ENCODE results near the gene HMGN1.

HMGN1 gene

DNA sequence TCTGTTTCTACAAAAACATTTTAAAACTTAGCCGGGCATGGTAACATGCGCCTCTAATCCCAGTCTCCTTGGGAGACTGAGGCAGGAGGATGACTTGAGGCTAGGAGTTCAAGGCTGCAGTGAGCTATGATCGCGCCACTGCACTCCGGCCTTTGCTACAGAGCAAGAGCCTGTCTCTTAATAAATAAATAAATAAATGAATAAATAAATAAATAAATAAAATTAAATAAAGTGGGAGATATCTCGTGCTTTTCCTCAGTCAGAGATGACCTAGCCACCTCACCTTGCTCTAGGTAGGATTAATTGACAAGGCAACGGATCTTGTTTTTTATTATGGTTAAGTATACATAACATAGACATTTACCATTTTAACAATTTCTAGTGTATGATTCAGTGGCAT lies 21.2 kb downstream of the HMGN1 start:
- H3K27ac ChIP-seq, result no peak overlapping the region
- TF ChIP-seq, protein P1, sequence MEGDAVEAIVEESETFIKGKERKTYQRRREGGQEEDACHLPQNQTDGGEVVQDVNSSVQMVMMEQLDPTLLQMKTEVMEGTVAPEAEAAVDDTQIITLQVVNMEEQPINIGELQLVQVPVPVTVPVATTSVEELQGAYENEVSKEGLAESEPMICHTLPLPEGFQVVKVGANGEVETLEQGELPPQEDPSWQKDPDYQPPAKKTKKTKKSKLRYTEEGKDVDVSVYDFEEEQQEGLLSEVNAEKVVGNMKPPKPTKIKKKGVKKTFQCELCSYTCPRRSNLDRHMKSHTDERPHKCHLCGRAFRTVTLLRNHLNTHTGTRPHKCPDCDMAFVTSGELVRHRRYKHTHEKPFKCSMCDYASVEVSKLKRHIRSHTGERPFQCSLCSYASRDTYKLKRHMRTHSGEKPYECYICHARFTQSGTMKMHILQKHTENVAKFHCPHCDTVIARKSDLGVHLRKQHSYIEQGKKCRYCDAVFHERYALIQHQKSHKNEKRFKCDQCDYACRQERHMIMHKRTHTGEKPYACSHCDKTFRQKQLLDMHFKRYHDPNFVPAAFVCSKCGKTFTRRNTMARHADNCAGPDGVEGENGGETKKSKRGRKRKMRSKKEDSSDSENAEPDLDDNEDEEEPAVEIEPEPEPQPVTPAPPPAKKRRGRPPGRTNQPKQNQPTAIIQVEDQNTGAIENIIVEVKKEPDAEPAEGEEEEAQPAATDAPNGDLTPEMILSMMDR (conservative IDR thresholded peaks at IDR 0.05), result no peak

DNA sequence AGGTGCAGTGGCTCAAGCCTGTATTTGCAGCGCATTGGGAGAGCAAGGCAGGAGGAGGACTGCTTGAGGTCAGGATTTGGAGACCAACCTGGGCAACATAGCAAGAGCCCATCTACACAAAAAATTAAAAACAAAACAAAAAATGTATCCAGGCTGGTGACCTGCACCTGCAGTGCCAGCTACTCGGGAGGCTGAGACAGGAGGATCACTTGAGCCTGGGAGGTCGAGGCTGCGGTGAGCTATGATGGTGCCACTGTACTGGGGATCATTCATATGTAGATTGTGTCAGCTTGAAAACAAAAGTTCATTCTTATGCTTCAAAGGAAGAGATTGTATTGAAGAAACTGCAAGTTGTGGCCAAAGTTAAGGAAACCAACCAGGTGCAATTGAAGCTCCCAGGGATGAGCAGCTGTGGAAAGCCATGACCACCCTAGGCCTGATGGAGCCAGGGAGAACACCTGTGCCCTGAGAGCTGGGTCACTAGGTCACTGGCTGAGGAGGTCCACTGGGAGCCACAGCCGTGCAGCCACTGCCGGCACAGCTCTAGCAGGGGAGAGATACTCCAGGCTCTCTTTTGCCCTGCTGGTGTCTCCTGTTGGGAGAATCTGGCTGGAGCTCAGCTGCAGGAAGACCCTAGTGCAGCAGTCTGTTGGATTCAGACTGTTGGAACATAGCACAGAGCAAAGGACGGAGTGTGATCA lies 22.1 kb downstream of the HMGN1 start:
- H3K27ac ChIP-seq, result no peak overlapping the region
- TF ChIP-seq, protein P1 (conservative IDR thresholded peaks at IDR 0.05), result no peak

DNA sequence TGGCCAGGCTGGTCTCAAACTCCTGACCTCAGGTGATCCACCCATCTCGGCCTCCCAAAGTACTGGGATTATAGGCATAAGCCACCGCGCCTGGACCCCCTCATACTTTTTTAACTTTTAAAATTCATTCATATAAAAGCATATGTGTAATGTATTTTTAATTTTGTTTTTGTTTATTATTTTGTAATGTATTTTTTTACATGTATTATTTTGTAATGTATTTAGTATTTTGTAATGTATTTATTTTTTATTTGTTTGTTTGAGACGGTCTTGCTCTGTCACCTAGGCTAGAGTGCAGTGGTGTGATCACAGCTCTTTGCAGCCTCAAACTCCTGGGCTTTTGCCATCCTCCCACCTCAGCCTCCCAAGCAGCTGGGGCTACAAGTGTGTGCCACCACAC lies 23.4 kb downstream of the HMGN1 start:
- TF ChIP-seq, protein P1 (conservative IDR thresholded peaks at IDR 0.05), result no peak
- H3K27ac ChIP-seq, result no peak overlapping the region

DNA sequence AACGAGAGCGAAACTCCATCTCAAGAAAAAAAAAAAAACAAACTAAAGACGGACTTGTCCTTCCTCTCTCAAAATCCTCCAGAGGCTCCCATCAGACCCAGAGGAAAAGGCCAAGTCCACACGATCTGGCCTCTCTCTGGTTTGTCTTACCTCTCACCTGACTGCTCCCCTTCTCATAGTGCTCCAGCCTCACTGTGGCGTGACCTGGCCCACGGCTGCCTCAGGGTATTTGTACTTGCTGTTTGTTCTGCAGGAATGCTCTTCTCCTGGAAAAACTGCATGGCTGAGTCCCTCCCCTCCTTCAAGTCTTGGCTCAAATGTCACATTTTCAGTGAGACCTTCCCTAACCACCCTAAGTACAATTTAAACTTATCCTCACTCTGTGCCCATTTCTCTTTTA lies 27.5 kb downstream of the HMGN1 start:
- no peak overlapping the region for H3K27ac ChIP-seq
- TF ChIP-seq, protein P1 (conservative IDR thresholded peaks at IDR 0.05), result no peak

DNA sequence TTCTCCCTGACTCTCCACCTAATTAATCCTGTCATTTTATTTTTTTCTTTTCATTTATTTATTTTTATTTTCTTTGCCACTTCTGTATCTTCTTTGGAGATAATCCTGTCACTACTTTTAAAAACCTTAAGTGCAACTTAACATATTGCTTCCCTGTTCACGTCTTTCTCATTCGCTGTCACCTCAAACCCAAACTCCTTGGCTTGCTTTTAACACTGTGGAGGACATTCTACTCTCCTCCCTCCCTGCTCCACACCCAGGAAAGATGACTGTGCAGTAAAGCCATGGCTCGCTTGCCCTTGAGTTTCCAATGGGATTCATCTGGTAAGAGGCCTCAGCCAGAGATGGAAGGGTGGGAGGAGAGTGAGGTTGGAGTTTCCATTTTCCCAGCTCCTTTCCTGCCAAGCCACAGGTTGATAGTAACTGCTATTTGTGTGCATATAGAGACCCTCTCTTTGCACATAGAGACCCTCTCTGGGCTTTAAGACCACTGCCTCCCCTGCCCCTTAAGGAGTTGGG lies 29.0 kb downstream of the HMGN1 start:
- TF ChIP-seq, protein P1 (conservative IDR thresholded peaks at IDR 0.05), result no peak
- H3K27ac ChIP-seq, result no peak overlapping the region

DNA sequence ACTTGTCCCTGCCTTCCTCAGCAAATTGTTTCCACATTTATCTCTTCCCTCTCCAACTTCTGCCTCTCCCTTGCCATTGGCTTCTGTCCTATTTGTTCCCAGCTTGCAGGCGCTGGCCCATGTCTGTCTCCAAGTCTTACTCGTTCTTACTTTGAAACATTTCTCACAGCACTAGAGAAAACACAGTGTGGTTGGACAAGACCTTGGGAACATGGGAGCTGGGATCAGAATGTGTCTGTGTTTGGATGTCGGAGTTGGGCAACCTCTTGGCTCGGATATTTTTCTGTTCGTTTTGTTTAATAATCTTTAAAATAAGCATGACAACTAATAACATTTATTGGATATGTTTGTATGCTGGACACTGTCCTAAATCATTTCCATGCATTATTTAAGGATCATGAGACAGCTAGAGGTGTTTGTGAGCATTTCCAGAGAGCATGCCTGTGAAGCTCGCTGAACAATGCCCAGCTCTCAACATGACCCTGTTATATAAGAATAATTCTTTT lies 29.6 kb downstream of the HMGN1 start:
- TF ChIP-seq, protein P1 (conservative IDR thresholded peaks at IDR 0.05), result no peak
- no peak overlapping the region for H3K27ac ChIP-seq

DNA sequence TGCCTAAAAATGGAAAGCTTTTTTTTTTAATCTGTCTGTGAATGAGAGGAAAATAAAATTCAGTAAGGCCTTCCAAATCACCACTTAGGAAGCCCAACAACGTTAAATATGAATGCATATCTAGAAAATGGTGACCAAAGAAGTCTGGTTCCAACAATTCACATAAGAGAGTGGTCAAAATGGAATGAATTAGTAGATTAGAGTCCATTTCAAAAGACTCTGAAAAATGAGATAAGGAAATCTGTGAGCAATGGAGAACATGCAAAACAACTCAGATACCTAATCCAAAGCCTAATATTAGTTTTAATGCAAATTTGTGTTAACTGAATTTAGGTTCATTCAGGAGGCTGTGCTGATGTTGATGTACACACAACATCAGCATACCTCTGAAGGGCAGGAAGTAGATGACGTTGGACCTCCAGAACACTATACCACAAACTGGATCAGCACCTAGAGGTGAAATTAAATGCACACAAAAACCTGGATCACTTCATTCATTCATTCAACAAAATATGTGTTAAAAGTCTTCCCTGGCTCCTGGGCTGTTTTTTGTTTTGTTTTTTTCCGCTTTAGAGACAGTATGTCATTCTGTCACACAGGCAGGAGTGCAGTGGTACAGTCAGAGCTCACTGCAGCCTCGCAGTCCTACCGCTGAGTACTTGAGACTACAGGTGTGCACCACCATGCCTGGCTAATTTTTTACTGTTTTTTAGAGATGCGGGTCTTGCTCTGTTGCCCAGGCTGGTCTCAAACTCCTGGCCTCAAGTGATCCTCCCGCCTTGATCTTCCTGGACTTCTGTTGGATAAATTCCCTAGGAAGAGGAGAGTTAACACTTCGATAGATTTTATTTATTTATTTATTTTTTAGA lies 30.6 kb downstream of the HMGN1 start:
- TF ChIP-seq, protein P1 (conservative IDR thresholded peaks at IDR 0.05), result no peak

More for the DNA sequence above, 30.6 kb downstream of the HMGN1 start:
- H3K27ac ChIP-seq, result no peak overlapping the region
